Endothelial cell of hepatic sinusoid (primary cell): ENCODE results near the gene RASEF.

ENCODE experiments used
- in situ Hi-C: cut with HindIII; loops from 2 replicates; pipeline ENCODE4 v1.10.0; 2017; ENCODE audit warnings: low sequenced_read_pairs

The RASEF gene

DNA sequence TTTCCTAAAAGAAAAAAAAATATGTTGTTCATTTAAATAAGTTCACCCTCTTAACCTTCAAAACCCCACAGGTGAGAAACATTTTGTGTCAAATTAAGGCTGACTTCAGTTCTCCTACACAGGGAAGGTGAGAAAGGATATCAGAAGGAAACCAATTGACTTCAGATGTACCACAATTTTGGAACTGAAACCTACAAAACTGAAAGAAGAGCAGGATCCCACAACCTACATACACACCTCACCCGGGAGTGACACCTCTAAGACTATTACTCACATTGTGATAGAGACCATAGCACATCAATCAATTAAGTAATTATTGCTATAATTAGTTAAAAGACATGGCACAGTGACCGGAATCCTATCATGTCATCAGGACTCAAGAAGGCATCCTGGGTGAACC lies 47.0 kb downstream of the RASEF start:
- in situ Hi-C loops, result no loop called here

GRCh38 chr9:83013867-83014605 lies 48.9 kb downstream of the RASEF start:
- in situ Hi-C loops, result no loop called here

DNA sequence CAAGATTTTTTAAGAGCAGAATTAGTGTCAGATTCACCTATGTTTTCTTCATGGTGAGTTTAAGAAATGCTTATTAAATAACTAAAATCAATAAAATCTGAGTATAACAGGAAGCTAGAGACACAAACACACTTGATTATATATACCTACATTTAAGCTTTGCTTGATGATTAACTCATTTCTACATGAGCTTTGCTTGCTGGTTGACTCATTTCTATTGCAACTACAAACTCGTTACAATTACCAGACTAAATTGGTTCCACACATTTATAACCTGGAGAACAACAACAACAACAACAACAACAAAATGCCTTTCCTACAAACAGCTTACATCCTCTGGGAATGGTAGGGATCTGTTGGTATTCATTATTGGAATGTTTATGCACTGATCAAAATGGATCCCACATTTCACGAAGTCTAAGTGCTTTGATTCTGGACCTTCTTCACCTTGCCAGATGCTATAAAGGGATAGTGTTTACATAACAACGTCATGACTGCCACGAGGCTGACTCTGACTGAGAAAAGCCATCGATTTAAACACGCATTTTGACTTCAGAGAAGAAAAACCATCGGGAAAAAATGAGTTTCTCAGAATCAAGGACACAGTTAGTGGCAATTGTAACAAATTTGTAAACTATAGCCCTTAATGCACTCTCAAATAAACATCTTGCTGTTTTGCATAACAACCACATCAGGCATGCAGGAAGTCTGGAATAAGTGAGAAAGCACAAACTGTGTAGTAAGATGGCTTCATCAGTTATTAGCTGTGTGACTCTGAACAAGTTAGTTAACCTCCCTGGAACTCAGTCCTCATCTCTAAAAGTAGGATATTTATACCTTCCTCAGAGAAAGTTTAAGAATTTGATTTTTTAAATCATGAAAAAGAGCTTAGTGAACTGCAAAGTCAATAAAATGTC lies 49.8 kb downstream of the RASEF start:
- in situ Hi-C loops, result no loop called here

DNA sequence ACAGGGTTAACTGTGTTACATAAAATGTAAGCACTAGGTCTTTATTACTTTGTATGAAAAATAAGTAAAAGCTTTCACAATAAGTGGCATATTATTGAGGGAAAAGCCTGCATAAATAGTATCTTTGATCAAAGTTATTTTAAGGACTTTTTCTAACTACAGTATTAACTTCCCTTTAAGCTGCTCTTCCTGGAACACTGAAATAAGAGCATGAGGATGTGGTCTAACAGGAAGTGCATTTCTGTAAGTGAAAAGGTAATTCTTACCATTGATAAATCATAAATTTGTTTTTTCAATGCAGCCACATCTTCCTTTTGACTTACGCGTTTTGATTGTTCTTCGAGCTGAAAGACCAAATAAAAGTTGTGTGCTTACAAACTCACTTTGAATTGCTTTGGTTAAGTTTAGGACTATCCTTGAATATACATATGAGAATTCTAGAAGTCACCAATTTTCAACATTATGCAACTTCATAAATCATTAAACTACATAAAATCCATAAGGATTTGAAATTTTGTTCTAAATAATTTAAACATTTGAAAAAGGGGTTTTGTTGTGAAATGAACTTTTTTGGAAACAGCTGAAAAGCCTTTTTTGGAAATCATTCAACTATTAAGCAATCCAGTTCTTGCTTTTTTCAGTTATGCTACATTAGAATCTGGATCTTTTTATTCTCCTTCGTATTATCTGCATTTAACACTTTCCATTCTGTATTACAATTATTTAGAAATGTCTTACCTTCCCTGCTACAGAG lies 50.6 kb downstream of the RASEF start:
- in situ Hi-C loops, result no loop called here

GRCh38 chr9:83011611-83012010 lies 51.3 kb downstream of the RASEF start:
- in situ Hi-C loops, result no loop called here

DNA sequence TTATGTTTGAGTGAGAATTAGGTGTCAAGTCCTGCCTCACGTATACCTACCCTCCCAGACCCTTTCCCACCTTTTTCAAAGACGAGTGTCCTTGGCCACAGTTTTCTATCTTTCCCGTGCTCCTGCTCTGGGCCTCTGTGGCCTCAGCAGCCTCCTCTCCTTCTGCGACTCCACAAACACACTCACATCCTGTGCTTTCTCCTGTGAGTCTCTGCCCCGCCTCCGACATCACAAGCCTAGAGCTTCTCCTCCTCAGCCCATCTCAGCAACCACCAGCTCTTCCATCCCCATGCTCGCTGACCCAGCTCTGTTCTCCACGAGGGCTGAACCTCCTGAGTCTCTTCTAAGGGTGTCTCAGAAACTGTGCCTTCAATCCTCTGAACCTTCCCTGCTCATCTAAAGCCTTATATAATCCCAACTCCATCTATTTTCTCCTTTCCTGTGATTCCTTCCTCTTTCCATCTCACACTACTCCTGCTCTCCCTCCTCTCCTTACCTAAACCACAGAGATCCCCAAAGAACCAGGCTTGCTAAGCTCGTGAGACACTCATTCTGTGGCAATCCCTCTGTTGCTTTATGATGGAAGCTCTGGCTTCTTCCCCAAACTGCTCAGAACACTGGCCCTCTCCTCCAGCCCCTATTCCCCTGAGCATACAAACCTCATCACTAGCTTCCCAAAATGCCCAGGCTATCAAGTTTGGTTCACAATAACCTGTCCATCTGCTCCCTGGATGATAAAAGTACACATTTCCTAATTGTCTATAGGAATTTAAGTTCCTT lies 55.2 kb downstream of the RASEF start:
- in situ Hi-C loops, result no loop called here

DNA sequence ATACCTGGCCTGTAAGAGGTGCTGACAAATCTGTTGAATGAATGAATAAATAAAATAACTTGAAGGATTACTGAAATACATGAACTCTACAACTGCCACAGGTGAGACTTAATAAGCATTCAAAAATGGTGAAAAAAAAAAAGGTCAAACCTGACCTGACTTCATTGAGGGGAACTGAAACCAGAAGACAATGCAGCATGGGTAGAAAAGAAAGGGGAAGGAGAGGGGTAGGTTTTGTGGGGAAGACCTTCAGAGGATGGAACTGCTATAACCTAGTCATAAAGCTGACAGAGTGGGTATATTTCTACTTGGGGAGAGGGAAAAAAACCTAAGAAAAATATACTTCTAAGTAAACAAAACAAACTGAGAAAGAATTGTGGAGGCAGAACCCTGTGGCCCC lies 56.6 kb downstream of the RASEF start:
- in situ Hi-C loops, result no loop called here

GRCh38 chr9:83005963-83006362 lies 57.0 kb downstream of the RASEF start:
- in situ Hi-C loops, result no loop called here

DNA sequence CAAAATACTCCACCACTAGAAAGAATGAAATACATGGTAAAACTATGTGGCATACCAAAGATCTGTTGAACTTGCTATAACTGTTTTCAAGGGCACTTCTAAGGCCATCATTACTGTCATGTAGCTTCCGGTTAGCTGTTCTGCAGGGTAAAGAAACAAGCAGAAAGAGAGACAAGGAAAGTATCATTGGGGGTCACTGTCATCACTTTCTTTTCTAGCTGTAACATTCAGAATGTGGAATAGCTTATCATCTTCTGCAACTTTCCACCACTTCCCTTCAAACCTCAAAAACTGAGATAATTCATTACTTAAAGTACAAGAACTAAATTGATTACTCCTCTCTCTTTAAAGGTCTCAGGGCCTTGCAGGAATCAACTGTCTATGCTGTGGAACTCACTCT lies 57.6 kb downstream of the RASEF start:
- in situ Hi-C loops, result no loop called here

DNA sequence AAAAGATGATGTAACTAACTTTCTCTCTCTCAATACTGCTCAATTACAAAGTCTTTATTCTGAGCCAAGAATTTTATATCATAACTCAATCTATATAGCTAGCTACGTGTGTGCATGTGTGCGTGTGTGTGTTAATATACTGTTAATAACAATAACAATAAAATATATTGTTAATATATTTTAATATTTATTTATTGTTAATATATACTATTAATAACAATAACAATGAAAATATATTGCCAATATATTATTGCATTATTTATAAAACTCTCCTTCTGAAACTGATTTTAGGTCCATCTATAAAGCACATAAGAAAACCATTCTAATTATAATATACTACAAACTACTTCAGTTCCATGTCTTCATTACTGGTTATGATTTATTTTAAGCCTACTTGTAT lies 60.6 kb downstream of the RASEF start:
- in situ Hi-C loops, result no loop called here

- in situ Hi-C loops, result no loop called here
These were observed 62.2 kb downstream of the RASEF start for GRCh38 chr9:83000765-83001164.

DNA sequence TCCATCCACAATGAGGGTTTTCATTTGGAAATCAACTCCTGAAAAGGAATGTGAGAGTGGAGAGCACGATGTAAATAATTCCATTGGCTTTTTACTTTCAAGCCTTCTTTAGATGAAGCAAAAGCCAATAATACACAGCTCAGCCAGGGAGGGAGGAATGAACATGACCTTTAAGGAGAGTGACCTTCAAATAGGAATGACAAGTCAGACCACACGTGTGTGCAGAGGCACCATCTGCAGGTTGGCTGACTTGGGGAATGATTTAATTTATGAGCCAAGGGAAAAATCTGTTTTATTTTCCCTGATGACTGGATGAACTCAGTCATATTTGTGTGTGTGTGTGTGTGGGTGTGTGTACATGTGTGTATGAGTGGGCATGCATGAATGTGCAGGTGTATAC lies 64.5 kb downstream of the RASEF start:
- in situ Hi-C loops, result no loop called here

DNA sequence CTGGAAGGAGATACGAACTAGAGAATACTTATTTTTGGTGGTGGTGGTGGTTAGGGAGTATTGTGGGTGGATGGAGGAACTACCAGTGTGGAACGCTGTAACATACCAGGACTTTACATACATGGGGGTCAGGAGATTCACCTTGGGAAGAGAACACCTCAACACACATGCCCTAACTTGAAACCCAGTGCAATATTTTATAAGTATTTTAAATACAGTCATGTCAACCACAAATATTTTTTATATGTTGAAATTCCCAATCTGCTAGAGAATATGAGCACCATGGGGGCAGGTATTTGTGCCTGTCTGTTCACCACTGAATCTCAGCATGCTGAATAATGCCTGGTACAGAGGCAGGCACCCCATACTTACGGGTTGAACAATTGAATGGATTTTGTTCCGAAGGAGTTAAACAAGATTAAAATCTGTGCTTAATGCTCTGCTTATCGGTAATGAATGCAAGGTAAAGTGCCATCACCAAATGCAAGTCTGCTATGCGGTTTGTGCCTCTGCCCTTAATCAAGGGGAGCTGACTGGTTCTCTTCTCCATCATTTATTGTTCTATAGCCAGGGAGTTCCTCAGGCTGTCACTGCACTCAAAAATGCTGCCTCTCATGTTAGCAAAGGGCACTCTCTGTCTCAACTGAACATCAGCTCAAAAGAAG lies 65.3 kb downstream of the RASEF start:
- in situ Hi-C loops, result no loop called here

GRCh38 chr9:82996941-82997340 lies 66.0 kb downstream of the RASEF start:
- in situ Hi-C loops, result no loop called here

DNA sequence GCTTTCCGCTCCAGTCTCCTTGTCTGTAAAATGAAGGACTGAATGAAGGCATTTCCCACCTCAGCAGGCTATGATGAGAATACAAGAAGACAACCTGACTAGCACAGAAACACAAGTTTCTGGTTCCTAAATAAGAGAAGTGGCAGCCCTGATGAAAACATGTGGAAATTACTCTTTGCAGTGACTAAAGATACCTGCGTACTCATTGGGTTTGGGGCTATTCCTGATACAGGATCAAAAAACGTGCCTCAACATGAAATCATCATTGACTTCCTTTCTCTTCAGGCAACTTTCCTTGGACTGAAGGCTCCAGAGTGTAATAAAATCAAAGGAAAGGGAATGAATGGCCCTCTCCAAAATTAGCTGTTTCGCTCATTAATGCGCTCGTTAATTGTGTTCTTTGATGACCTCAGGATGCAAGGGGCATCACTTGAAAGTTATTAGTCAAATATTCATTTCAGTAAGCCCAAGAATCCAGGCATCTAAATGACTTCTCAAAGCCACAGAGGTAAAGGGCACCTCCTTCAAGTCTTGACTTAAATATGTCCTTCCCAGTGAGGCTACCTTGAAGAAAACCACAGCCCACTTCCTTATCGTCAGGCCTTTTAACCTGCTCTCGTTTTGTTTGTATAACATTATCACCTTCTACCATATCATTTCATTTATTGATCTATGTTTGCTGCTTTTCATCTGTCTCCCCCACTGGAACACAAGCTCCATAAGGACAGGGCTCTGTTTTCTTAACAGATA lies 68.9 kb downstream of the RASEF start:
- in situ Hi-C loops, result no loop called here

- in situ Hi-C loops, result no loop called here
These were observed 71.3 kb downstream of the RASEF start for GRCh38 chr9:82991671-82992070.

DNA sequence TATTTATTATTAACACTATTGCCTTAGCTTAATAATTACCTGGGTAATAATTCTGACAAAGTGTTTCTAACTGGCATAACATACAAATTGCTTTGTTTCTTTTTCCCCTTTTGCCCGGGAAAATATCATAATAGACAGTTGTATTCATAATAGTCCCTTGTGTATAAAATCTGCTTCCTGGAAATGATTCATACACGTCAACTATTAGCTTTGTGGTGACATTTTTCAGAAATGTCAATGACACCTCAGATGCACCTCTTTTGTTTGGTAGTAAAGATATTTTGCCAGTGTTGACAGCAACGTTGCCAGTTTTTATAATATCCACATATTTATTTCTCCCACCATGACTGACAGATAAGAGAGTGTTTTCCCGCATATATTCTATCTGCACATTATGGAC lies 73.0 kb downstream of the RASEF start:
- in situ Hi-C loops, result no loop called here

DNA sequence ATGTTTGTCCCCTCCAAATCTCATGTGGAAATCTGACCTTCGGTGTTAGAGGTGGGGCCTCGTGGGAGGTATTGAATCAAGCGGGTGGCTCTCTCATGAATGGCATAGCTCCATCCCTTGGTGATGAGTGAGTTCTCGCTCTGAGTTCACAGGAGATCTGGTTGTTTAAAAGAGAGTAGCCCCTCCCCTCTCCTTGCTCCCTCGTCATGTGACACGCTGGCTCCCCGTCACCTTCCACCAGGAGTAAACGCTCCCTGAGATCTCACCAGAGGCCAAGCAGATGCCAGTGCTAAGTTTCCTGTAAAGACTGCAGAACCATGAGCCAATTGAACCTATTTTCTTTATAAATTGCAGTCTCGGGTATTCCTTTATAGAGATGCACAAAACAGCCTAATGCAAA lies 74.5 kb downstream of the RASEF start:
- in situ Hi-C loops, result no loop called here

DNA sequence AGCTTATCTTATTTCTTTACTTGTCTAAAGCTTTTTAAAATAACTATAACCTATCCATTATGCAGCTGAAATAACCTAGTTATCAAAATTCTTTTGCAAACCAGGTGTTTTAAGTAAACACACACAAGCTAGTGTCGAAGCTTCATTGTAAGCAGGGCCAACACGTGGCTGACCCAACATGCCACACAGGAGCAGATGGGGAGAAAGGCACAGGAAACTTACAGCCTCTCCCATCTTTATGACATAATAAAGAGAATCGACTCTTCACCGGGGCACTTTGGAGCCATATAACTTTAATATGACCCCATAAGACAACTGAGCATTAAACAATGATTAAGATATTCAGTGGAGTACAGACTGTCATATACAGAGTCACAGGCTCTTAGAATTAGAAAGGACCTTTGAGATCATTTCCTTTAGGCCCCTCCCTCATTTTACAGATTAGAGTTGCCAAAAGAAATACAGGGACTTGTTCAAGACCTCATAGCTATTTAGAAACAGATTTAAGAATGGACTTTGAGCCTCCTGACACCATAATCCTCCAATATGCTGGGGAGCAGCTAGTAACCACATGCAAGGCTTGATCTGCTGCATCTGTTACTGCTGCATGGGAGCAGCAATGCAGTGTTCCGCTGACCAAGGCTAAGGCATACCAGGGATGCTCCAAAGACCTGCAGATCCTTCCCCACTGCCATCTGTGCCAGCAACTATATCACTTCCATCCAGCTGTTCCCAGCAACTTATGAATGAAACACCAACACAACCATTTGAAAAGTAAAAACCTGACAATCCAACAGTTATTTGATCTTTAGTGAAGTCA lies 75.4 kb downstream of the RASEF start:
- in situ Hi-C loops, result no loop called here
